Activated CD4-positive, alpha-beta T cell treated with anti-CD3 and anti-CD28 coated beads, Interleukin-2, amount 50 U/mL, for 24 hours (primary cell): ENCODE results near the gene CTNNBIP1.

Experiments used
- DNase-seq, 2 donors: peaks; one replicate each; pipeline ENCODE4 v3.0.0-alpha.2; 2020; ENCODE audit warnings: low read depth in 1 of 2, low spot score in 1 of 2

The CTNNBIP1 gene

GRCh38 chr1:9835758-9836631, 74.1 kb downstream of the CTNNBIP1 start:
- DNase-seq = no peak

GRCh38 chr1:9835404-9835757, 74.7 kb downstream of the CTNNBIP1 start:
- no peak for DNase-seq

- DNase-seq = no peak
These were observed 76.4 kb downstream of the CTNNBIP1 start for GRCh38 chr1:9833632-9834031.

DNA sequence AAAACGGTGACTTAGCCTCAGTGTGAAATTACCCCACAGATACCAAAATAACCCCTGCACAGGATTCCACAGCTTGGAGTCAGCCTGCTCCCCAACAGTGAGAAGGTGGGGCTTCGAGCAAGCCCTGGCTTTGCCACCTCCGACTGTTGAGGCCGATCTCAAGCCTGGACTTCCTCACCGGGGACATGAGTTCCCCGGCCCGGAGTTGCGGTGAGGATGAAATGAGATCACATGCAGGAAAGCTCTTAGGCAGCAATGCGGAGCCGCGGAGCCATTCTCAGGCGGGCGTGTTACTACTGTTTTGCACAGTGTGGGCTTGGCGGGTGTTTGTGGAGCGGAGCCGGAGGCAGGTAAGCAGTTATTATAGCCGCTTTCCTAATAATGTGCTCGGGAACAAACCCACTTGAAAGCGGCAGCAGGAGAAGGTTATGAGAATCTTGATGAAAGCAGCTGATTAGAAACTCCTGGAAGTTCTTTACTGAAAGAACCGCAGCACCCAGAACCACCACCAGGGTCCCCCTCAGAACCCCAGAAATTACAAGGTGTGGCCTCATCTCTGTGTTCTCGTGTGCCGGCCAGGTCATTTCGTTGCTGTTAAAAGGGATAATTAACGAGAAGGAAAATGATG, 82.4 kb downstream of the CTNNBIP1 start:
- DNase-seq = no peak

GRCh38 chr1:9826616-9827015, 83.5 kb downstream of the CTNNBIP1 start:
- no peak for DNase-seq

DNA sequence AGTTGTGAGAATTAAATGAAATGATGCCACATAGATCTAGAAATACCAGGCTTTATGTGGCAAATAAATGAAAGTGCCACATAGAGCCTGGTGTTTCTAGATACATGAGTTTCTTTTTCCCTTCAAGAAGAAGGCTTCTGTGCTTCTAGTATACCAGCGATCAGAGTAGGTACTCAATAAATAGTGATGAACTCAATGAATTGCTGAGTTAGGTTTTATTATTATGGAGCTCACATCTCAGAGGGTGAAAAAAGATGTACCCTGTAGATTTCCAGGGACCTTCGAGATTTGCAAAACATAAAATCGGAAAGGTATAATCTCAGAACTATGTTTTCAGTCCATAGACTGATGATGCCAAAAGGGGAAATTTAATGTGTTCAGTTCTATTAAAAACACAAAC, 84.0 kb downstream of the CTNNBIP1 start:
- no peak for DNase-seq

GRCh38 chr1:9825093-9826074, 84.7 kb downstream of the CTNNBIP1 start:
- peak; percentile 9 to 22 for DNase-seq

DNA sequence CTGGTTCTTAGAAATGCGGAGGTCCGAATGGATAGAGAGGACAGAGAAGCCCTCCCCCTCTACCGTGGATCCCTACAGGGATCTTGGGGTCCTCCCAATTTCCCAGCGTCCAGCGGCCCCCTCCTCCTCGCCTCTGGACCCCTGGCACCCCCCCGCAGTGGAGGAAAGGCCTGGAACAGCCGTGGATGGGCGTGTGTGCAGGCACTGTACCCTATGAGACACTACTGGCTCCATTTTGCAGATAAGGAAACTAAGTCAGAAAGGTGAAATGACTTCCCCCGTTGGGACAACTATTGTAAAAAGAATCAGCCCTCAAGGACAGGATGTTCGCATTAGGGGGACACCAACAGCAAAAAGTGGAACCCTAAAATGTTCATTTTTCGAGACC, 85.4 kb downstream of the CTNNBIP1 start:
- no peak for DNase-seq

DNA sequence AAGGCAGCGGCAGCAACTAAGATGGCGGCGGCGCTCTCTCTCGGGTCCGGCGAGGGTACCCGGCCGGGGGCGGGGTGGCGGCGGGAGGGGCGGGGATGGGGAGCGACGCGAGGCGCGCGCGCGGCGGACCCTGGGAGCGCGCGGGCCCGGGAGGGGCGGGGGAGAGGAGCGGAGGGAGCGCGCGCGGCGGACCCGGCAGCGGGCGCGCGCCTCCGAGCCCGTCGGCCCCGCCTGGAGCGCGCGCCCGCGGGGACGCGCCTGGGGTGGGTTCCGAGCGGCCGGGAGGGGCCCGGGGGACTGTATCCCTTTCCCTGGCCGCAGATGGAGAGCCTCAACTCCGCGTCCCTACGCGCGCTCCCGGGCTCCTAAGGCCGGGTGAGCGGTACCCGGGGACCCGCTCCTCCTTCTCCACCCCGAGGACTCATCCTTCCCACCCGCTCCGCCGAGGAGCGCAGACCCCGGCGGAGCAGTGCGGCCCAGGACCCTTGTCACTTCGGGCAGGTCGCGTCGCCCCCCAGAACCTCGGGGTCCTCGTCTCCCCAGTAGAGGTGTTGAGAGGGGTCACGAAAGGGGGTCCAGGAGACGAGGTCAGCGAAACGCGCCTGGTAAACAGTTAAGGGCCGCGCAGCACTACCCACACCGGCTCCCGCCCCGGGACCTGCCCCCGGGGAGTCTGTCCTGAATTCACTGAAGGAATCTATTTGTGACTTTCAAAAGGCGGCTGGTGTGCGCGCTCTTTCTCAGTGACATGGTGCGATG, 85.9 kb downstream of the CTNNBIP1 start, which contains the start of gene CLSTN1:
Gene CLSTN1 (minus strand): TSS at position 23 of the 759 bp plus-strand sequence. CDS start 232 bp downstream, outside the sequence.
- DNase-seq = peak; percentile 78 to 83

GRCh38 chr1:9823693-9823942, 86.5 kb downstream of the CTNNBIP1 start:
- DNase-seq = no peak

DNA sequence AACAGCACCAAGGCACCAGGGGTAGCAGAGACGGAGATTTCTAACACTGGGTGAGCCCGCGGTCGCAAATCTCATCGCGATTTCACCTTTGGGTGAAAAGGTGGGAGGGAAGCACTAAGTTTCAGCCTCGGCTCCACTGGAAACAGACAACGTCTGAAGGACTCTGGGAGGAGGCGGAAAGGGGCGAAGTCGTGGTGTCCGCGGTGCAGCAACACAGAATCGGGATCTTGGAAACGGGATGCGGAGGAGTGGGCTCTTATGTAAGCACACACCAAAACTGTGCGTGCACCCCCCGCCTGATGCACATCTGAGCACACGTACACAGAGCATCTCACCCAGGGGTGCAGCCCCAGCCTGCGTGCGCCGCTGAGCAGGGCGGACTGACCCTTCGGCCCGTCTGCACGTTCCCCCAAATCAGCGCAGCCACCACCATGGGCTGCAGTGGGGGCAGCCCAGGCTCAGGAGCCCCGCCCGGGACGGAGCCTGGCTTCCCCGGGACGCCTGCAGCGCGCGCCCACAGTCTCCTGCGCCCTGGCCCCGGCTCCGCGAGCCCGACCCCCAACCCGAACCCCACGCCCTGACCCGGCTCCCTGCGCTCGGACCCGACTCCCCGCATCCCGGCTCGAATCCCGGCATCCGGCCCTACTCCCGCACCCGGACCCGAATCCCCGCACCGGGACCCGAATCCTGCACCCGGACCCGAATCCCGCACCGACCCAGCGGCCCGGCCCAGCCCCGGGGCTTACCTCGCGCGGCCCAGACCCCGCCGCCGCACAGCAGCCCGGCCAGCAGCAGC, 87.0 kb downstream of the CTNNBIP1 start:
- no peak for DNase-seq

GRCh38 chr1:9822490-9822889, 87.6 kb downstream of the CTNNBIP1 start:
- no peak for DNase-seq

DNA sequence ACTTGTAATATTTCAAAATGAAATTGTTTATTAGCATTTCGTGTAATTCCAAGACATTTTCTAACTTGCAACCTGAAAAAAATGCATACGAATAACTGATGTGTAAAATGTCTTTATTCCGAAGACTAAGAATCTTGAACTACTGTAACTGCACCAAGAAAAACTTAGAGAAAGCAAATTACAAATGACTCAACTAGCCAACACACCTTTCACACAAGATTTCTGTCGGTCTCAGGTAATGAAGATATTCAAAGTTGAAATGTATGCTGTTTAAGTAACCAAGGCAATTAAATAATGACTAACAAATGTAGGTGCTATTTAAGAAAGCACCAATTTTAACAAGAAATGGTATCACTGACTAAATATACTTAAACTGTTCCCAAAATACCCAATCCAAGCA, 88.4 kb downstream of the CTNNBIP1 start:
- no peak for DNase-seq

GRCh38 chr1:9820521-9820920, 89.5 kb downstream of the CTNNBIP1 start:
- no peak for DNase-seq

- no peak for DNase-seq
These were observed 92.3 kb downstream of the CTNNBIP1 start for GRCh38 chr1:9817734-9818133.

GRCh38 chr1:9816199-9816598, 93.9 kb downstream of the CTNNBIP1 start:
- no peak for DNase-seq

GRCh38 chr1:9815150-9815549, 94.9 kb downstream of the CTNNBIP1 start:
- no peak for DNase-seq

GRCh38 chr1:9814619-9815018, 95.5 kb downstream of the CTNNBIP1 start:
- DNase-seq = no peak

- no peak for DNase-seq
These were observed 98.7 kb downstream of the CTNNBIP1 start for GRCh38 chr1:9811239-9811966.
